AML-193 (cell line): Measurements from ENCODE around the gene G6PD.
"Not testable (repeated sequence)": the region's sequence is repeated elsewhere in the genome, so short reads cannot be mapped to it uniquely, and the experiment has no call there.

Experiments used
- DNase-seq, 2 experiments: peaks; one replicate each; lab custom pipeline; 2025; lab: John Stamatoyannopoulos, UW

G6PD gene

GRCh38 chrX:154546354-154547244 lies at the start of gene G6PD:
Gene G6PD (minus strand): TSS chrX:154546846. CDS start chrX:154546155, 691 bp downstream.
- DNase-seq: peak; percentile 37 to 53

DNA sequence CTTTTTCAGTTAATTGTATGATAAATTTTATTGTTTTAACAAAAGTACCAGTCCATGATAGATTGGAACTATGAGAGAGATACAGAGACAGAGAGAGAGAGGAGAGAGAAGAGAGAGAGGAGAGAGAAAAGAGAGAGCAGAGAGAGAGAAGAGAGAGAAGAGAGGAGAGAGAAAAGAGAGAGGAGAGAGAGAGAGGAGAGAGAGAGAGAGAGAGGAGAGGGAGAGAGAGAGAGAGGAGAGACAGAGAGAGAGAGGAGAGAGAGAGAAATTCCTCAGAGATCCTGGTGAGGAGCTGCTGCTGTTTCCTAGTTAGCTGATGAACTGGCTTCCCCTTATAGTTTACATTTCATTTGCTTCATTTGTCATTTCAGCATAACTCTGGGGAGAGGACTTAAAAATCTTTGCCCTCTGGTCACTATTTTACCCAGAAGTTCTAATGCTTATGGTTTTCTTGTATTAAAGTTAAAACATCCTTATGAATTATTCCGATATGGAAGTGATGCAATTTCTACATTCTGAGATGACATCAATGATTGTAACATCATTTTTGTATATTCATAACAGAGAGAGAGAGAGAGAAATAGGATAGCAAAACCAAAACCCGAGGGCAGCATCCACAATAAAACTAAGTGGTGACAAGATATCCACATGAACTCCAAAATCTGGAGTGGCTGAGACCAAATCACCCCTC lies 49.1 kb upstream of the G6PD start:
- DNase-seq: no peak

GRCh38 chrX:154594491-154594890 lies 47.8 kb upstream of the G6PD start:
- no peak for DNase-seq

DNA sequence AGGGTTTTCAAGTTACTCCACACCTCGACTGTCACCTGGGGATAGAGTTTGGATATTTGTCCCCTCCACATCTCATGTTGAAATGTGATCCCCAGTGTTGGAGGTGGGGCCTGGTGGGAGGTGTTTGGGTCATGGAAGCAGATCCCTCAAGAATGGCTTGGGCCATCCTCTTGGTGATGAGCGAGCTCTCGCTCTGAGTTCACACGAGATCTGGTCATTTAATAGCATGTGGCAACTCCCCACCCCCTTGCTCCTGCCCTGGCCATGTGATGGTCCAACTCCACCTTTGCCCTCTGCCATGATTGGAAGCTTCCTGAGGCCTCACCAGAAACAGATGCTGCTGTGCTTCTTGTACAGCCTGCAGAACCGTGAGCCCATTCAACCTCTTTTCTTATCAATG lies 46.6 kb upstream of the G6PD start:
- DNase-seq: no peak

GRCh38 chrX:154592505-154592904 lies 45.9 kb upstream of the G6PD start:
- DNase-seq: no peak

DNA sequence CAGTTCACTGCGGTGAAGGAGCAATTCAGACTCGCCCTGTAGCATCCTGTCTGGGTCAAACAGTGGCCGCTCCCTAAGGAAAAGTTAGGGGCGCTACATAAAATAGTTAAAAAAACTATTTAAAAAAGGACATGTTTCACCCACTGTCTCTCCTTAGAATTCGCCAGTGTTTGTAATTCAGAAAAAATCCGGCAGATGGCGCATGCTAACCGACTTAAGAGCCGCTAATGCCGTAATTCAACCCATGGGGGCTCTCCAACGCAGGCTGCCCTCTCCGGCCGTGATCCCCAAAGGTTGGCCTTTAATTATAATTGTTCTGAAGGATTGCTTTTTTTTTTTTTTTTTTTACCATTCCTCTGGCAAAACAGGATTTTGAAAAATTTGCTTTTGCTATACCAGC lies 43.8 kb upstream of the G6PD start:
- not testable (repeated sequence) for DNase-seq

- not testable (repeated sequence) for DNase-seq
Observed at GRCh38 chrX:154584585-154585183, 38.0 kb upstream of the G6PD start, which contains the start of gene CTAG1A. Gene CTAG1A (plus strand): TSS chrX:154585133. CDS start chrX:154585207, 74 bp downstream.

DNA sequence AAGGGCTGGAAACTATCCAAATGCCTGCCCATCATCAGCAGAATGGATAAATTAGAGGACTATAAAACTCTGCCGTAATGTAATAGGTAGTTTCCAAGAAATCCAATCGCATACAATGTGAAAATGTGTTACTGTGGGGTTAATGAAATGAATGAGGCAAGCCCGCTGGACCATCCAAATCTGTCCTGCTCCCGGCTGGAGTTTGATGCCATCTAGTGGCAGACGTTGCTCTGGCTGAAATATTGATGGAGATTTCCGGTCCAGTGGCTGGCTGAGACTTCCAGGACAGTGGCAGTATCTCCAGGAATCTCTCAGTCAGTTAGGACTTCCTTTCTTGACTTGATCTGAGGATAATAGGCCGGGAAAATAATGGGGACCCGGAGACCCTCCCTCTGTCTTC lies 36.3 kb upstream of the G6PD start:
- DNase-seq: not testable (repeated sequence)

DNA sequence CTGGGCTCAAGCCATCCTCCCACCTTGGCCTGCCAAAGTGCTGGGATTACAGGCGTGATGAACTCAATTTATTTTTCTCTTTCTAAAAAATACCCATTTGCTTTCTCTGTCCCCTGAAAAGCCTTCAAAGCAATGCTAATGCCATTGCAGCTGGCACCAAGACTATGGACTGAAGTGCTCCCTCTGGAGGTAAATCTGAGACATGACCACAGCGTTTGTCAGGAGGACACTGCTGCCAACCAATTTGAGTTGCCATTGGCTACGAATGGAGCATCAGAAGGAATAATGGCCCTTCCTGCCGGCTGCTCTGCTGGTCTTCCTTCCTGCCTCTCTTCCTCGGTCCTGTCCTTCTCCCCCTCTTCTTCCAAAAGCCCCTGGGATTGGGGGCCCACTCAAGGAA lies 28.4 kb upstream of the G6PD start:
- DNase-seq: not testable (repeated sequence)

DNA sequence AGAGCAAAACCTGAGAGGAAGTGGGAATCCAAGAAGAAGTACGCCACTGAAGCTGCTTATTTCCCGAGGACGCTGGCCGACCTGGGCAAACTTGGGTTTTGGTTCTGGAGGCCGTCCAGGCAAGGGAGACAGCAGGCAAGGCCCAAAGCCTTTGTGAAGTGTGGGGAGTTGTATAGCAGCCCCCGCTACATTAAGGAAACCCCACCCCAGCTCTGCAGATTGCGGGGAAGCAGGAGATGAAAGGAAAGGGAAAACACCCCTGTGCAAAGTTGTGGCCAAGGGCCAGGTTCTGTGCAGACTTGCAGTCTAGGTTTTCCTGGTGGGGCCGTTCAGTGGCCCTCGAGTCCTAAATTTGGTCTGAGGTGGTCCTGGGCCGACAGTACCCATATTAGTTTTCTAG lies 26.4 kb upstream of the G6PD start:
- DNase-seq: not testable (repeated sequence)

GRCh38 chrX:154570361-154570760 lies 23.7 kb upstream of the G6PD start:
- DNase-seq: not testable (repeated sequence)

DNA sequence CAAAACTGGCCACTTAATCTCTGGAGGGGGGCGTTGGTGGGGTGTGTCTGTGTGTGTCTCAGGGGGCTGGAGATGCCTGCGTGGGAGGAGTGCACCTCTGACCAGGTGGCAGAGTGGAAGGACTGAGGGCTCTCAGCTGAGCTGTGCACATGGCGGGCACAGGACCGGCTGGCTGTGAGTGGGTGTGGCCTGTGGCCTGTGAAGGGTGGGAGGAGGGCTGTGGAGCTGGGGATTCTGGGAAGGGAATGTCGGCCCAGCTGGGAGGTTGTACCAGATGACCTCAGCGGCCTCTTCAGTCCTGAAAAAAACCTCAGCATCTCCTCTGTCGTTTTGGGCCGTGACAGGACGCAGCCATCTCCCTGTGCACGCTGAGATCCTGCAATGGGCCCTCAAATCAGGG lies 15.6 kb upstream of the G6PD start:
- not testable (repeated sequence) for DNase-seq

- not testable (repeated sequence) for DNase-seq
Observed at GRCh38 chrX:154560326-154560725, 13.7 kb upstream of the G6PD start.

GRCh38 chrX:154558896-154559295 lies 12.2 kb upstream of the G6PD start:
- DNase-seq: not testable (repeated sequence)

GRCh38 chrX:154558060-154558690 lies 11.5 kb upstream of the G6PD start:
- DNase-seq: not testable (repeated sequence)

- not testable (repeated sequence) for DNase-seq
Observed at GRCh38 chrX:154552112-154552806, 5.6 kb upstream of the G6PD start.

DNA sequence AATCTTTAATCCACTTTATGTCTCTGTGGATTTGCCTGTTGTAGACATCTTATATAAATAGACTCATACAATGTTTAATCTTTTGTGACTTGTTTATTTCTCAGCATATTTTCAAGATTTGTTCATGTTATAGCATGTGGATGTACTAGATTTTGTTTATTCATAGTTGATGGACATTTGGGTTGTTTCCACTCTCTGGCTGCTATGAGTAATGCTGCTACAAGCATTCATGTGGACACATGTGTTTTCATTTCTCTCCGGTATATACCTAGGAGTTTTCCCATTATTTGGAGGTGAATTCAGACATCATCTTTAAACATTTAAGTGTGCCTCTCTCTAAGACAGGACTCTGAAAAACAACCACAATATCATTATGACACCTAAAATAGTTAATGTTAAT lies 3.1 kb upstream of the G6PD start:
- DNase-seq: no peak

DNA sequence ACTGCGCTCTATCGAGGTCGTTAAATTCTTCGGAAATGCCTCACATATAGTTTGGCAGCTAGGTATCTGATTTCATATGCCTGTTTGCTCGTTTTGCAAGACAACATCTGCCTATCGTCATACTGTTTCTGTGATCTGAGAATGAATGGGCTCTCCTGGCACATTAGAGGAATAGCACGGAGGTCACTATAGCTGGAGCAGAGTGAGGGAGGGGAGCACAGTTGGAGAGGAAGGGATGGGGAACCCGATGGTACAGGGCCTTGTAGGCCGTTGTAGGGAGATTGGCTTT lies 1.3 kb upstream of the G6PD start:
- no peak for DNase-seq

DNA sequence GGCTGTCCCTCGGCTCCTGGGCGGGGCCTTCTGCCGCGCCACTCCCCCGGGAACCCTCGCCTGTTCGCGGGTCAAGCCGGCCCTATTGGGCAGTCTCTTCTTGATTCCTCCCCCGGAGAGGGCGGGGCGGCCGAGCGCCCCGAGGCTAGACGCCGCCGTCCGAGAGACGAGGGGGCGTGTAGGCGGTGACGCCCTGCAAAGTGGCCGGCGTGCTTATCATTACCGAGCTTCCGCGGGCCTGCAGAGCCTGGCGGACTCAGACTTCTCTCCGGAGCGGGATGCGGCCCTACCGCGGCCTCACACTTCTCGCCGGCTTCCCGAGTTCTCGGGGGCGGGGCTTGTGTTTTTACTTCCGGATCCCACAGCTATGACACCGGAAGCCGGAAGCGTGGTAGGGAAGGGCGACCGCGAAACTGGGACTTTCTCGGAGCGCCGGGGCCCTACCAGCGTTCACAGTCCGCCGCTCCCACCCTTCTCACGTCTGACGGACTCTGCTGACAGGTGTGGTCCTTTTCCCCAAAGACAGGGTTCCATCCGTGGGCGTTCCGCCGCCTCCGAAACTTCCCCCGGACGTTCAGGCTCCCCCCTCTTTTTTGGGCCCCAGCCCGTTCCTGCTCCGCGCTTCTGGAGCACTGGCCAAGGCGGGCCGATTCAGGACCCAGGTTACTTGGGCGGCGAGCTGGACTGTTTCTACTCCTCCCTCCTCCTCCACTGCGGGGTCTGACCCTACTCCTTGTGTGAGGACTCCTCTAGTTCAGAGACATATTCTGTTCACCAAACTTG lies 790 bp upstream of the G6PD start, which contains the start of gene IKBKG:
TSS of gene IKBKG (plus strand) at position 376 of the 783 bp plus-strand sequence. CDS start 4,383 bp downstream, outside the sequence.
- peak; percentile 63 to 64 for DNase-seq

GRCh38 chrX:154545673-154546274 lies 872 bp downstream of the G6PD start:
- DNase-seq: no peak
